ENCODE measurements around the gene RAPGEF5. TPM values are rescaled to one million over a fixed set of nuclear protein-coding genes. Genes with fewer than 3 reads are reported as not detected.

Gene RAPGEF5
- polyA plus RNA-seq, 5 donors, result 47.2 to 88.7 (median 72.8) TPM

- DNase-seq, result no peak
These were observed 133.1 kb downstream of the RAPGEF5 start for GRCh38 chr7:22223807-22224206.

- DNase-seq, result no peak
These were observed 136.0 kb downstream of the RAPGEF5 start for GRCh38 chr7:22220941-22221340.

- DNase-seq, result no peak
These were observed 137.0 kb downstream of the RAPGEF5 start for GRCh38 chr7:22219739-22220493.

GRCh38 chr7:22219036-22219435 is 137.9 kb downstream of the RAPGEF5 start:
- no peak for DNase-seq

GRCh38 chr7:22216832-22217475 is 140.0 kb downstream of the RAPGEF5 start:
- DNase-seq, result no peak

- DNase-seq, result no peak
These were observed 140.6 kb downstream of the RAPGEF5 start for GRCh38 chr7:22216309-22216708.

GRCh38 chr7:22214000-22214399 is 143.0 kb downstream of the RAPGEF5 start:
- DNase-seq, result no peak

GRCh38 chr7:22213081-22213480 is 143.9 kb downstream of the RAPGEF5 start:
- DNase-seq, result no peak

- DNase-seq, result no peak
These were observed 146.0 kb downstream of the RAPGEF5 start for GRCh38 chr7:22210967-22211366.

GRCh38 chr7:22210355-22210754 is 146.6 kb downstream of the RAPGEF5 start:
- no peak for DNase-seq

GRCh38 chr7:22208799-22209198 is 148.2 kb downstream of the RAPGEF5 start:
- no peak for DNase-seq

GRCh38 chr7:22207724-22208225 is 149.2 kb downstream of the RAPGEF5 start:
- no peak for DNase-seq

GRCh38 chr7:22205631-22206030 is 151.3 kb downstream of the RAPGEF5 start:
- DNase-seq, result no peak

- no peak for DNase-seq
These were observed 152.6 kb downstream of the RAPGEF5 start for GRCh38 chr7:22204312-22204711.

GRCh38 chr7:22202141-22202540 is 154.8 kb downstream of the RAPGEF5 start:
- no peak for DNase-seq

- DNase-seq, result no peak
These were observed 155.6 kb downstream of the RAPGEF5 start for GRCh38 chr7:22201186-22201880.

- DNase-seq, result no peak
These were observed 156.2 kb downstream of the RAPGEF5 start for GRCh38 chr7:22200777-22201176.

GRCh38 chr7:22200238-22200637 is 156.7 kb downstream of the RAPGEF5 start:
- no peak for DNase-seq

GRCh38 chr7:22197376-22197775 is 159.6 kb downstream of the RAPGEF5 start:
- DNase-seq, result no peak

- DNase-seq, result no peak
These were observed 160.5 kb downstream of the RAPGEF5 start for GRCh38 chr7:22196429-22196828.

GRCh38 chr7:22195397-22196172 is 161.4 kb downstream of the RAPGEF5 start:
- DNase-seq, result no peak
